NCI-H1048 (cell line): ENCODE results near the gene AKAIN1.

Source experiments
- DNase-seq: peaks from one replicate; lab custom pipeline; 2025; lab: John Stamatoyannopoulos, UW

The AKAIN1 gene

DNA sequence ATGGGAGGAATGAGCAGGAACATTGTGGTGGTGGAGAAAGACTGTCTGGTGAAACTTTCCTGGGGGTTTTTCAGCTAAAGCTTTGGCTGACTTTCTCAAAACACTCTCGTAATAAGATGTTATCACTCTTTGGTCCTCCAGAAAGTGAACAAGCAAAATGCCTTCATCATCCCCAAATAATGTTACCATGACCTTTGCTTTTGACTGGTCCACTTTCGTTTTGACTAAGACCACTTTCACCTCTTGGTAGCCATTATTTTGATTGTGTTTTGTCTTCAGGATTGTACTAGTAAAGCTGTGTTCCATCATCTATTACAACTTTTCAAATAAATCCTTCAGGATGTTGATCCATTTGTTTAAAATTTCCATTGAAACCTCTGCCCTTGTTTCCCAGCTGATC is 103.2 kb downstream of the AKAIN1 start:
- DNase-seq = no peak
